Activated CD4-positive, alpha-beta memory T cell treated with anti-CD3 and anti-CD28 coated beads, Interleukin-2, amount 10 ng/mL, durations not matched to agents 7 days and 5 days (primary cell): ENCODE measurements around the gene VSIG2. TPM values are rescaled to one million over a fixed set of nuclear protein-coding genes. Genes with fewer than 3 reads are reported as not detected.

Experiments
- total RNA-seq, 2 experiments: library from RNA; stranded (reverse); gene quantifications; one replicate each; pipeline ENCODE4 v1.2.3, GENCODE V29; 2021

Gene VSIG2
- total RNA-seq, 2 experiments from 2014 or later: 0.38 to 0.55 TPM

Other genes with a start within 250 kb of the VSIG2 start
- gene OR8B12, start 208.6 kb downstream of the VSIG2 start, total RNA-seq: not detected
- not detected for gene OR8A1, start 182.3 kb downstream of the VSIG2 start, total RNA-seq
- not detected for gene PANX3, start 140.8 kb downstream of the VSIG2 start, total RNA-seq
- 10 to 100 TPM; 41.4 to 50.6 TPM for gene TBRG1, start 129.4 kb downstream of the VSIG2 start, total RNA-seq
- gene SIAE, start 78.5 kb downstream of the VSIG2 start, total RNA-seq: 1 to 10 TPM; 5.1 to 8.2 TPM
- gene SPA17, start 78.4 kb downstream of the VSIG2 start, total RNA-seq: 1 to 10 TPM; 3.4 to 3.8 TPM
- 1 to 10 TPM; 7.3 to 8.4 TPM for gene NRGN, start 12.3 kb downstream of the VSIG2 start, total RNA-seq
- gene ESAM, start 10.0 kb upstream of the VSIG2 start, total RNA-seq: 1 to 10 TPM; 1.0 to 1.6 TPM
- gene MSANTD2, start 48.2 kb upstream of the VSIG2 start, total RNA-seq: 10 to 100 TPM in 1 of 2 experiments, 1 to 10 TPM in 1; 9.4 to 10.4 TPM
- 1 to 10 TPM; 7.9 to 8.5 TPM for gene ROBO3, start 113.2 kb upstream of the VSIG2 start, total RNA-seq
- gene ROBO4, start 145.6 kb upstream of the VSIG2 start, total RNA-seq: not detected
- gene HEPN1, start 167.0 kb upstream of the VSIG2 start, total RNA-seq: not detected
- not detected for gene HEPACAM, start 183.8 kb upstream of the VSIG2 start, total RNA-seq
- gene CCDC15, start 201.9 kb upstream of the VSIG2 start, total RNA-seq: 1 to 10 TPM; 9.2 to 9.7 TPM